Measurements from ENCODE around the gene DCP1A.

Gene DCP1A

DNA sequence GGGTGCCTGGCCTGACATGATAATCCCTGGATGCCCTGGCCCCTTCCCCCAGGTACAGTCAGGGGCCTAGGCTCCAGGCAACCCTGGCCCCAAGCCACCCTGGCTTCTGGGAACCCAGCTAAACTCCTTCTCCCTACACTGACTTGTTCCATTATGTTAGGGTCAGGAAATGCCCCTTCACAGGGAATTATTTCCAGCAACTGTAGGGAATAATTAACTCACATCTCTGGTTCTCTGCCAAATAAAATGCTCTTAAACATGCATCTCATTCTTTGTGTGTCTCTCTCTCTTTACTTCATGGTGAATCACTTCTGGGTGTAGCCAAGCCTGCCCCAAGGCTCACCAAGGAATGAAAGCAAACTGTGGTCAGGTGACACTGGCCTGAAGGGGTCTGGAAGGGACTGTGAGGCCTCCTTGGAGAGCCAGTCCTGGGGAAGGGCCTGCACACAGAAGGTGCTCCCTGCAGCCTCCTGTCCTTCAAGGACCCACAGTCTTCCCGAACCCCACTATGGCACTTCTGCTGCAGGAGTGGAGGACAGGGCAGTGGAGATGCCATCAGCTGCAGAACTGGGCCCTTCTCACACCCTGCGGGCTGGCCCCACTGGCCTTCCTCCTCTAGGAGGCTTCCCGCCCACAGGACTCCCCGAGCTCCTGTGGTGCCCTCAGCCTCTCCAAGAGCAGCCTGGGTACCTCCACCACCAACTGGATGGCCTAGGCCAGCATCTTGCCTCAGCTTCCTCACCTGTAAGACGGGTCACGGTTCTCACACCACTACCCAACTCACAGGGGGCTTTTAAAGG is 109.1 kb downstream of the DCP1A start:
- Histone ChIP-seq H3K36me3 (ENCODE audit: insufficient read depth, low read length) (peaks cover 32% of the 10 kb centered on the region; the same call in 1 of the 2 replicates), H3K79me2 (ENCODE audit: control insufficient read depth, insufficient read depth, low read length, unreplicated experiment) (peaks cover 62% of the 10 kb centered on the region), H3K4me3 (ENCODE audit: low read depth, low read length) (no peak overlapping the region), H3K4me1 (ENCODE audit: control insufficient read depth, insufficient read depth, low read length, unreplicated experiment) (peaks cover 46% of the 10 kb centered on the region), H3K27ac (ENCODE audit: low read depth, low read length) (peak overlapping the region; percentile 97), H2AFZ (ENCODE audit: low read length, unreplicated experiment) (no peak overlapping the region), H3K27me3 (ENCODE audit: insufficient read depth, low read length) (no peaks in the 10 kb centered on the region)

GRCh38 chr3:53236112-53236841 is 111.1 kb downstream of the DCP1A start:
- H3K4me1 ChIP-seq (ENCODE audit: control insufficient read depth, insufficient read depth, low read length, unreplicated experiment), result peaks cover 35% of the 10 kb centered on the region
- peaks cover 45% of the 10 kb centered on the region; the same call in 1 of the 2 replicates for H3K36me3 ChIP-seq (ENCODE audit: insufficient read depth, low read length)
- peaks cover 61% of the 10 kb centered on the region for H3K79me2 ChIP-seq (ENCODE audit: control insufficient read depth, insufficient read depth, low read length, unreplicated experiment)
- peak overlapping the region; percentile 97 for H3K27ac ChIP-seq (ENCODE audit: low read depth, low read length)
- H2AFZ ChIP-seq (ENCODE audit: low read length, unreplicated experiment), result no peak overlapping the region
- H3K27me3 ChIP-seq (ENCODE audit: insufficient read depth, low read length), result no peaks in the 10 kb centered on the region
- H3K4me3 ChIP-seq (ENCODE audit: low read depth, low read length), result no peak overlapping the region; the same call in 1 of the 2 replicates

DNA sequence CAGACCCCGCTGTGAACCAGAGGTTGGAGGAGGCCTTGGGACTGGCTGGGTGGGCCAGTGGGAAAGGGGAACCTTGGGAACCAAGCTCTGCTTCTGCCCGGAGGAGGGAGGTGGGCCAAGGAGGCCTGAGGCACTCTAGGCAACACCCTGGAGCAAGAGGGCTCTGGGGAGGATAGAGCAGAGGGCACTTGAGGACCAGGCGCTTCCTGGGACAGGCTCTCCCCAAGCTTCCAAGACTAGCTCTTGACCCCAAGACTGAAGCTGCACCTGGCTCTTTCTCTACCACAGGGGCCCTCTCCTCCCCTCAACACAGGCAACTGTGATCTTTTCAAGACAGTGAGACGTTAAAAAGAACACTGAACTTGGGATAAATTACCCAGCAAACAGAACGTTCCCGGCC is 111.8 kb downstream of the DCP1A start:
- Histone ChIP-seq H3K27ac (ENCODE audit: low read depth, low read length) (peak overlapping the region; percentile 97), H3K79me2 (ENCODE audit: control insufficient read depth, insufficient read depth, low read length, unreplicated experiment) (peaks cover 55% of the 10 kb centered on the region), H2AFZ (ENCODE audit: low read length, unreplicated experiment) (no peak overlapping the region), H3K36me3 (ENCODE audit: insufficient read depth, low read length) (peaks cover 52% of the 10 kb centered on the region; the same call in 1 of the 2 replicates), H3K27me3 (ENCODE audit: insufficient read depth, low read length) (no peaks in the 10 kb centered on the region), H3K4me1 (ENCODE audit: control insufficient read depth, insufficient read depth, low read length, unreplicated experiment) (peaks cover 35% of the 10 kb centered on the region), H3K4me3 (ENCODE audit: low read depth, low read length) (no peak overlapping the region)

- Histone ChIP-seq H3K4me3 (ENCODE audit: low read depth, low read length) (no peak overlapping the region), H3K27me3 (ENCODE audit: insufficient read depth, low read length) (no peaks in the 10 kb centered on the region), H3K36me3 (ENCODE audit: insufficient read depth, low read length) (peaks cover 53% of the 10 kb centered on the region; the same call in 1 of the 2 replicates), H3K27ac (ENCODE audit: low read depth, low read length) (peak overlapping the region; percentile 18; the same call in 1 of the 2 replicates), H2AFZ (ENCODE audit: low read length, unreplicated experiment) (no peak overlapping the region), H3K4me1 (ENCODE audit: control insufficient read depth, insufficient read depth, low read length, unreplicated experiment) (peaks cover 35% of the 10 kb centered on the region), H3K79me2 (ENCODE audit: control insufficient read depth, insufficient read depth, low read length, unreplicated experiment) (peaks cover 55% of the 10 kb centered on the region)
Observed at GRCh38 chr3:53234841-53235232, 112.5 kb downstream of the DCP1A start.

- H3K36me3 ChIP-seq (ENCODE audit: insufficient read depth, low read length), result peaks cover 57% of the 10 kb centered on the region; the same call in 1 of the 2 replicates
- H3K27me3 ChIP-seq (ENCODE audit: insufficient read depth, low read length), result no peaks in the 10 kb centered on the region
- H3K4me3 ChIP-seq (ENCODE audit: low read depth, low read length), result no peak overlapping the region
- H3K4me1 ChIP-seq (ENCODE audit: control insufficient read depth, insufficient read depth, low read length, unreplicated experiment), result peaks cover 35% of the 10 kb centered on the region
- peaks cover 55% of the 10 kb centered on the region for H3K79me2 ChIP-seq (ENCODE audit: control insufficient read depth, insufficient read depth, low read length, unreplicated experiment)
- H3K27ac ChIP-seq (ENCODE audit: low read depth, low read length), result peak overlapping the region; percentile 18; the same call in 1 of the 2 replicates
- no peak overlapping the region for H2AFZ ChIP-seq (ENCODE audit: low read length, unreplicated experiment)
Observed at GRCh38 chr3:53234130-53234840, 113.1 kb downstream of the DCP1A start.
